NCI-H345 treated with DMSO at 0.1 percent for 48 hours (cell line): Measurements from ENCODE around the gene ATP8B4.

Source experiments
- DNase-seq: peaks from one replicate; lab custom pipeline; 2025; ENCODE audit not compliant: unreplicated experiment; lab: John Stamatoyannopoulos, UW

ATP8B4 gene

DNA sequence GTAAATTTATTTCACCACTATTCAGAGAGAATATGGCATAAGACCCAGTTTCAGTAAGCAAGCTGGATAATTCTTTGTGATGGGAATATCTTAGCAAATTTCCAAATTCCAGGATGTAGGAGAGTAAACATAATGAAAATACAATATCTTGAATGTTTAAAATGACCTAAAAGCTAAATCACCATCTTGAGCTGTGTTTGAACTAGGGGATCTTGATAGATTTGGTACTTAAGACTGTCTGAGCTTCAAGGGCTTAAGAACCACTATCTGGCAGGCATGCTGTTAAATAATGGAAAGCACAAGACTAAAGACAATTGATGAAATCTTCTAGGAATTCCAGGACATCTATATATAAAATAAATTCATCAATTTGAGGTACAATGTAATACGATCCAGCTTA is 217.7 kb downstream of the ATP8B4 start:
- DNase-seq = no peak

DNA sequence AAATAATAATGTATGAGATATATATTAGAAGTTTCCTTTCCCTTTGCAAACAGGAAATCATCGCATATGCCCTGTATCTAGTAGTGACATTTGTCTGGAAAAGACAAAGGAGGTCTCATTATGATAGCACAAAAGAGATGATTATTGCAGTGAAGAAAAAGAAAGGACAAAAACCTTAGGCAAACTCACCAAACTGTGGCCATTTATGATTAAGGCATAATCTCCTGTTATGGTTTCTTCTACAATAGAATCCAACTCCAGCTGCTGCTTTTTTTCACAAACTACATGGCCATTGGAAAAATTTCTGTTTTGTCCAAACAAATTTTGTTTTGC is 218.2 kb downstream of the ATP8B4 start:
- no peak for DNase-seq

DNA sequence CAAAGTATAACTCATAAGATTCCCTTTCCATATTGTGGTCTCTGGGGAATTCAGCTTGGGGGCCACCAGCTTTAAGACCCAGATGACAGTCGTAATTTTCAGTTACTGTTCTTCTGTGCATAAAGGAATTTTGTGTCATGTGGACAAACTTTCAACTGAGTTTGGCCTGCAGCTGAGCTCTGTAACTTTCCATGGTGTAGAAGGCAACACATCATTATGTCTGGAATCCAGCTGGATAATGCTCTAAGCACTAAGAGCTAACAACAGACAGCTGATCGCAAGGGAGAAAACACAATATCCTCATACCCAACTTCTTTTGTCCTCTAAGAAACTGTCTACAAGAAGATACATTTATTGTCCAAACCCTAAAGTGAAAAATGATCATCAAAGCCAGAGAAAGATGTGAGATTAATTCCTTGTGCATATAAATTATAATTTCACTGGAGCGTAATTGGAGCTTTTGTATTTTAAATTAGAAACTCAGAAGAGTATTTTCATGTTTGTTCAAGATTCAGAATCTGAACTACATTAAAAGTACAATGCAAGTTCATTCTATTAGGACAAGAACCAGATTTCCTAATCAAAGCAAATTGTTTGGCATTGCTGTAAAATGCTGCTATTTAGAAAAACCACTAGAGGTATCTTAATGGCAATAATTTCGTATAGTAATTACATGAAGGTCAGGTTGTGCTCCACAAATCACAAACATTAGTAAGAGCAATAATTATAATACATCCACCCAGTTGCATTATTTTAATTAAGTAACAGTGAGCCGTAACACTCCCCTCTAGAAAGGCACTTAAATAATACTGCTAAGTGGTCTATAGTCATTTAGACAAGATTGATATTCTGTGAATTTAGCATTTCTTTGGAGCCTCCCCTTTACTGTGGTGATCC is 218.8 kb downstream of the ATP8B4 start:
- DNase-seq = no peak

DNA sequence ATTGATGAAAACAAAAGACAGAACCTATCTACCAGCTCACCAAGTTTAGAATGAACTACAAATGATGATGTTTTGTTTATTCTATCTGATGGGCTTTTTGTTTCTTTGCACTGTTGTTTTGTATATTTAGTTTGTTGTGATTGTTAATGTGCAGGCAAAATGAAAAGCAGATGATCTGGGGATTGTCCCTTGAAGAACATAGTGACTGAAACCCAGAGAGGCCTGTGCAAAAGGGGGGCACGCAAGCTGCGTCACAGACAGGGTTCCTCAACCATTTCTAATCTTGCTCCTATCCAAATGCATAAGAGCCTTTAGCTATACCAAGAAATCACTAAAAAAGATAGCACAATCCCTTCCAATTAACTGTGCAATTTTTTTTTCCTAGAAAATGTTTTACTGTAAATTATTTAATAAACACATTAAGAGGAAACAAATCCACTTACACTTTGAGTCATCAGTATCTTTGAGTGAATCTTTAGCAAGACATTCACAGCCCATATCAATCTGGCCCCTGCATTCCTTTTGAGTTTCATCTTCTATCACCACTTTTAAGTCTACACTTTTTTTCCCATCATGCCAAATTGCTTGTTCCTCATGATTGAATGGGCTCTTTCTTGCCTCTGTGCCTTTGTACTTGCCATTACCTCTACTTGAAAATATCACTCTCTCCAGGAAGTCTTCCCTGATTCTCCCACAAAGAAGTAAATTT is 220.3 kb downstream of the ATP8B4 start:
- DNase-seq = no peak

DNA sequence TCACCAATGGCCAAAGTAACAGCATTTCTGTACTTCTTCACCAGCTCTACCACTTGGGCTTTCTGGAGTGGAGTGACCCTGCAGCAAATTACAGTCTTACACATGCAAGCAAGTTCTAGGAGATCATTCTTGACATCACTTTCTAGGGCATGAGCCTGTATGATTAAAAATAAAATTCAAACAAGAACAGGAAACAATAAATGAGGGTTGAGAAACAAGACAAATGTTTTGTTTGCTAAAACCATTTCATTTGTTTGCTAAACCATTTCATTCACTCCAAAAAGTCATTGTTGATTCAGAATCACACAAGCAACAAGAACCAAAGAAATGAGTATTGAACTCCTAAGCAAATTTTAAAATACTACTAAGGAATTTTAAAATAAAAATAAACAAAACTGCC is 220.9 kb downstream of the ATP8B4 start:
- no peak for DNase-seq

DNA sequence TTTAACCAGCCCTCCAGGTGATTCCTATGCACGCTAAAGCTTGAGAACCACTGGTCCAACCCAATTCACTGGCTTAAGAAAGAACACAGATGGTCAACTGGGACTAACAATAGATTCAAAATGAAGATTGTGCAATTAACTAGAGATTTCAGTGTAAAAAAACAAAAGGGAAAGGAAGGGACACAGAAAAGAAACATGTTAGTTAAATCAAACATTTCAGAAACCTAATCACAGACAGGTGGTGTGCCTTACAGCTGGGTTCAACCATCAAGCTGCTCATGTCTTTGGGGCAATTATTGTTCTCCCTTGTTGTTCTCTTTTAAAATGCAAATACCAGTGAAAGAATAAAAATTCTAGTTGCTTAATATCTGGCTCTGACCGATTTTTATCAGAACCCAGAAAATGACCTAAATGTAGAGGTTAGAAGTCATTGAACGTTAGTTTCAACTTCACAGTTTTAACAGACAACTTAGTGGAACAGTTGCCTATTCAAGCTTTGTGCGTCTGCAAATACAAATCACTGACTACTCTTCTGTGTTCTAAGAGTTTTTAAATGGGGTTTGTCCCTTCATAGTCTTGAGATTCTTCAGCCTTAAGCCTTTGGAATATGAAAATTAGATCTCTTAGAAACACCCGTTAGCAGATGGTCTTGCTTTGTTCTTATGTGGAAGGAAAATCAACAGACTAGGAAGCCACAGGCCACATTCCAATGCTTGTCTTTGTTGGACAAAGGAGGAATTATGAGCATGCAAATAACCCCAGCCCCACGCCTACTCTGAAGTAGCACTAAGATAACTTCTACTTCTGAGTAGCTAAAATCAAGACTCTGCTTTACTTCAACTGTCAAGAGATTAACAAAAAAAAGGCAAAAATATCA is 223.4 kb downstream of the ATP8B4 start:
- no peak for DNase-seq

DNA sequence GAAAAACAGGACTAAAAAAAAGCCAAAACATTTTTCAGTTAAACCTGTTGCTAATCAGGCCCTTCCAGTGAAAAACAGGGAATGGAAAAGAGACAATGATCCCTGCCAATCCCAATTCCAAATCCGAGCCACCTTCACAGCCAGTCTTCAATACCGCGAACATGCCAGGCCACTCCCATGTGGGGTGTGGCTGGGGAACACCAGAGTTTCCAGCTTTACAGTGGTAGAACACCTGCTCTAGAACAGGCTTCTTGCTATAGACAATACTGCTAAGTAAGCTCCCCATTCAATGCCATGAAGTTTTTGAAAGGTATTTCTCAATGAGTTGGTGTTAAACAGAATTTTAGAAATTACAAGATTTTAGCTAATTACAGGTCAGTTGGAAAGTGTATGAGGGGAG is 228.3 kb downstream of the ATP8B4 start:
- DNase-seq = no peak

DNA sequence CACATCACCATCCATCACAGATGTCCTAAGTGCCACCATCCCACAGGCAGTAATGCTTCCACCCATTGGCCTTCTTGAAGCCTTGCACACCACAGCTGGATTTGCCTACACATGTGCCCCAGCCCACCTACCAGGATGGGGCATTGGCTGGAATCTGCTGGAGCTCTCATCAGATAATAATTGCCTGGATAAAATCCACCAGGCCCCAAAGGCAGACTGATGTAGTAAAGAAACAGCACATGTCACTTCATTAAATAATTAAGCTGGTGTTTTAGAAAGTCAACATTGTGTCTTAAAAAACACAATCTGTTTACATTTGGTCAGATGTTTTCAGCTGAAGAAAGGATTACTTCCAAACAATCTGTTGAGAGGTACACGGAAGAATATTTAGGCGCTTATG is 229.5 kb downstream of the ATP8B4 start:
- DNase-seq = no peak

DNA sequence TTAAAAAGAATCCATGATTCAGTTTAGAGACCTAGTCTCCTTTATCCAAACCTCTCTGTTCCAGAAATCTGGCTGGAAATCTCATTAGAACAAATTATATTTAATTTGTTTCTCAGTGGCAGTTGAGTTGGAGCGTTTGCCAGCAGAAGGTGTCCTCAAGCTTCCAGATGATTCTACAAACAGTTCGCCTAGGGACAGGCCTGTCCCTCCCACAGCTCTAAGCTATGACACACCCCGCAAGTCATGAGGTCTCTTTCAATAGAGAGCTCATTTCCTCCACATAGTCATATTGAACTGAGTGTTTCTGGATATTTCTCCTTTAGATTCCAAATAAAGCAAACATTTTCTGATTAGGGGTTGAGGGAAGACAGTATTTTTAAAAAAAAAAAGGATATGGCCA is 230.3 kb downstream of the ATP8B4 start:
- DNase-seq = no peak

DNA sequence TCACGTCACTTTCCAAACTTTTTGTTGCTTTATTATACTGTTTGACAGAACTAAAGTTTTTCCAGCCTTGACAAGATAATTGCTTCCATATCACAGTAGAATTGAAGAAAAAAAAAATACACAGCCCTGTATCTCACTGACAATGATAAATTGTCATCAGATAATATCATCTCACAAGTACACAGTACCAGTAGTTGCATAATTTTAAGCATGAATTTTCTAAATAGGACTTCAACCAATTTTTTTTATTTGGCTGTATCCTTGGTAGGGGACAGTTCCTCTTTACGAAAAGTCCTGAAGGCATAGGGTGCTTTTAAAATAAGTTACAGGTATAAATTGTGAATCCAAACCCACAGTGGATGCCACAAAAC is 230.7 kb downstream of the ATP8B4 start:
- no peak for DNase-seq

DNA sequence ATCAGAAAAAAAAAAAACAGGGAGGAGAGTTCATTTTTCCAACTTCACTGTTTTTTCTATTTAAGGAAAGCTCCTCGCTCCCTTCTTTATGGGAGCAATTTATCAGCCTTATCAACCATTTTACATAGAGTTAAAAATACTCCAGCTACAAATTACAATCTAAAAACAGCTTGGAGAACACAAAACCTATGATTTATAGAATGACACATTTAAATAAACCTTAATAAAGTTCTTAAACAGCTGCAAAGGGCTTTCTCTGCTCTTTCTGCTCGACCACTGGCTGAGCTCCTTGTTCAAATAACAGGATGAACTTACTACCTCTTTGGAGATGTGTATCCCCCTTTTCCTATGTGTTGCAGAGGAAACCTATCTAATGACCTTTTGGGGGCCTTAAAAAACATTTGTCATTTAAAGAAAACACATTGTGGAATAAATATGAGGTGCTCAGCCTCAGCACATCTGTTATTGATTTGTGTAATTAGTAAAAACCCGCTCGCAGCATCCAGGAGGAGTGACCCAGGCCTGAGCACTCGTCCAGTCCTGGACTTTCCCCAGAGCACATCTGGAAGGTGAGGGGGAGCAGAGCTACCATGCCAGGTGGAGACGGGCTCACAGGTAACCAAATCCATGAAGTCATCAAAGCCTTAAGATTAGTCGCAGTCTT is 231.2 kb downstream of the ATP8B4 start:
- no peak for DNase-seq

DNA sequence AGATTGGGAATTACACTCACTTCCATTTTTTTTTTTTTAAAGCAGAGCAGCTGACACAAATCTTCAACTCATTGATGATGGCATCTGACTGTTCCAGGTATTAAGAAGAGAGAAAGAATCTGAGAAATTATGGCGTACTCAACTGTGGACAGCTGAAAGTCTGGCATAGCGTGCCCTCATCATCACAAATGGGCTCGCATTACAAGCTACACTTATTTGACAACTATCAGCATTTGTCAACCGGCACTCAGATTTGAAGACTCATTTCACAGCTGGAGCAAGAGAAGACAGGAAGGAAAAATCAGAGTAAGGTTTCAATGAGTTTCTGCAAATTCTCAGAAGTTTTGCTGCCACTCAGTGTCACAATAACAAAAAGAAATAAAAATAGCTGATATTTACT is 235.9 kb downstream of the ATP8B4 start:
- no peak for DNase-seq

DNA sequence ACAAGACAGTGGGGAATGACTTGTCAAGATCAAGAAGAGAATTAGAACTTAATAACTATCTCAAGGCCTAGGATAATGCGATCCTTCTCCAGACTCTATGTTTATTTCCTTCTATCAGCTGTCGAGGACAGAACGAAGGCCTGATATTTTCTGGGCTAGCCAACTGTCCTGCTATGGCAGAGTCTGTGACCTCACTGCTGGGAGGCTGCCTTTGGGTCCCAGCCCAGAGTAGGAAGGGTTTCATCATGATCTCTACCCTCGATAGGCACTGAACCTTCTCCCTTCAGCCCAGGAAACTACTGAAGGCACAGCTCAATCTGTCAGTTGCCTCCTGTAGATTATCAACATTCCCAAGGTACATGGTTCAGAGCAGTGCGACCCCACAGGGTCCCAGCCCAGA is 237.2 kb downstream of the ATP8B4 start:
- DNase-seq = no peak

DNA sequence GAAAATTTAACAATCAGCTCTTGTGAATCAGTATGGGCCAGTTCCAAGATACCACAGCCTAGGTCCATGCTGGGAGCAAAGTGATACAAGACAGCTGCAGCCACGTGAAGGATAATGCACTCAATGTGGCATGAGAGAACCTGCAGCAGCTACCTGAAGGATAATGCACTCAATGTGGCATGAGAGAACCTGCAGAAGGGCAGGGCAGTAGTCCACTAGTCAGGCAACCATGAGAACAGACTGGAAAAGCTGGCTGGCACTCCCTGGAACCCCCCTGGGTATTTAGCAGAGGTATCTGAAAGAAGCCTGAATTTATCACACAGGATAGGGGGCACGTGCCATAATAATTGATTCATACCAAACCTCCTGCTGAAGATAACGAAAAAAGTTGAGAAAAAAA is 237.6 kb downstream of the ATP8B4 start:
- no peak for DNase-seq

DNA sequence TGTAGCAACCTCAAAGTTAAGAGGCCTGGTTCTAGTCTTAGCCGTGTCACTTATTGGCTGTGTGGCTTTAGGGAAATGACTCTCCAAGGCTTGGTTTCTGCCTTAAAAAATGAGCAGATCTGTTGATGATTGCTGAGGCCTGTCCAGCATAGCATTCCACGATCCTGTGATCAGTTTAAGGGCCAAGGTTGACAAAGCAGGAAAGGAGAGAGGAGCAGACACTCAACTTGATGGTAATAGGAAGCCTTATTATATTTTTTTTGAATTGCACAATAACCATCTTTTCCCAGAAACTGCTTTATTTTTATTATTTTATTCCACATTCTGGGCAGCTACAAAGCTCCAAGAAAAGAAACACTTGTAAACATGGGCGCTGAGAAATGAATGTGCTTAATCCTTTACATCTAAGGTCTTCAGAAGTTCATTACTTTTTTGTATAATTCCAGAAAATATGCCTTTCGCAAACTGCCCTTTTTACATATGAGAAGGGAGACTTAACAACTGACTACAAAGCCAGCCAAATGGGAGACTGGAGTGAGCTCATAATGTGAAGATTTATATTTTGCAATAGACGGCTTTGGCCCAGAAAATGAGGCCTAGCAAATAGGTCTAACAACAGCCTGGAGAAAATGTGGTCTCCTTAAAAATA is 241.0 kb downstream of the ATP8B4 start:
- DNase-seq = no peak

DNA sequence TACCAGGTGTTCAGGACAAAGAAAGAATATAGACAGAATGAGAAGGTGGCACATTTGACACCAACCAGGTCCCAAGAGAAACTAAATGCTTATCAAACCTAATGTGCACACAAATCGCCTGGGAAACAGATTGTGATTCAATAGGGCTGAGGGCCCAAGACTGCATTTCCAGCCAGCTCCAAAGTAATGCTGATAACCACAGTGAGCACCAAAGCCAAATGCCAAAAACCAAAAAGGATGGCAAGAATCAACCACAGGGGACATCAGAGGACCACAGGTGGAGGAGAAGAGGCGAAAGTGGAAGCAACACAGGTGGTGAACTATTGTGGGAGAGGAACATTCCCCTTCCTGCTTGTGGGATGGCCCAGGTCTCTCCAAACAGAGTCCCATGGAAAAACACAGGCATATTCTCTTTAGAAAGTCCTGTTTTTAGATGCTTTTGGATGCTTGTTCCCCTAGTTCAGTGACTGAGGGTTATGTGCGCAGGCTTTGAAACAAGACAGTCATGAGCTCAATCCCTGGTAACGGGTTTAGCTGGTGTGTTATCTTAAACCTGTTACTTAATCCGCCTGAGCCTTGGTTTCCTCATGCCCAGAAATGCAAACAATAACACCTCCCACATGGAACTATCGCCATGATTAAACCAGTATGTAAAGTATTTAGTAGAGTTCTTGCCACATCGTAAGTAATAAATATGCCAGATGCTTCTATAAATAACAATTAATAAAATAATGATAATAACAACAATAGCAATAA is 241.7 kb downstream of the ATP8B4 start:
- DNase-seq = no peak

DNA sequence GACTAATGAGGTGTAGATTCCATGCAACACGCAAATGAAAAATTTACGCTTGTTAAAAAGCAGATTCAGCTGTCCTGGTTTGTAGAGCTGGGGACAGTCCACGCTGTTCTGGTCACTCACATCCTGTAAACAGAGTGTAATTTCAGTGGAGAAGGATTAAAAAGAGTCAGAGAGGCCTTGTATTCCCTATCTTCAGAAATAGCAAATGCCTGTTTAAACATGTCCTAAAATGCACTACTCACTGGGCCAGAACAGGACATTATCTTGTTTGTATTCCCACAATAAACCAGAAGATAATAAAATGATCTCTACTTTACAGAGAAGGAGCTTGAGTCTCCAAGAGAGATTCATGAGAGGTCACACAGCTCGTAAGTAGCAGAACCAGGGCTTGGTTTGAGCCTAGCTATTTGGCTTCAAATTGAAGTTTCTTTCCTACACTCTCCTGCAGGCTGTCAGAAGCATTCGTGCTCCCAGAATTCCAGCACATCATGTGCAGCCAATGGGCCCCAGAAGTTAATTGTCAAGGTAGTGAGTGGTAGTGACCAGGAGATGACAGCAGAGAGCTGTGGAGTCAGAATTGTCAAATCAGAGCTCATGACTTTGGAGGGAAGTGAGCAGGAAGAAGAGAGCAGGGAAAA is 242.5 kb downstream of the ATP8B4 start:
- DNase-seq = no peak

DNA sequence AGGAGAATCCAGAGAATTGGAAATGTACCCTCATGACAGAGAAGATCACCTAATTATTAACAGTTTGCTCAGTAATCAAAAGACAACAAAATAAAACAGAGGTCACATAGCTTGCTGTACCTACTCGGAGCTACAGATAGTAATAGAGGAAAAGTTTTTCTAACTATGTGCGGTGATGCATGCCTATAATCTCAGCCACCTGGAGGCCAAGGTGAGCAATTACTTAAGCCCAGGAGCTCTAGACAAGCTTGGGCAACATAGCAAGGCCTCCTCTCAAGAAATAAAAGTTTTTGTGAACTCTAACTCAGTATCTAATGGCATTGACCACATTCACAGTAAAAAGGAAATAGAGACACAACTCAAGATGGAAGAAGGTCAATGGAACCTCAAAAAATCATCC is 243.6 kb downstream of the ATP8B4 start:
- no peak for DNase-seq

DNA sequence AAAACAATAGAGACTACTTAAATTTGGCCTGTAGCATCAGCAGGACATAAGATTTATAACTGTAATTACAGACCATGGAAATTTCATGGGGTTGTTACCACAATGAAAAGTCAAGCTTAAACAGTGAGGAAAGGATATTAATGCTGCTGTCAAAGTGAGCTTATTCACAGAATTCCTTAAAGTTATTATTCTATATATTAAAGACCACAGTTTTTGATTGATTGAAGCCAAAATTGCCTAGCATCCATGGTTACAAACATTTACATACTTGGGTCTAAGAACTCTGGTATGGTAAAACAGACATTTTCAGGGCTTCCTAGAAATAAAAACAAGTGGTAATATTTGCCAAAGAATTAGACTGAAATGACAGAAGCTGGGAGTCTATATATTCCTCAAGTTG is 248.6 kb downstream of the ATP8B4 start:
- no peak for DNase-seq

DNA sequence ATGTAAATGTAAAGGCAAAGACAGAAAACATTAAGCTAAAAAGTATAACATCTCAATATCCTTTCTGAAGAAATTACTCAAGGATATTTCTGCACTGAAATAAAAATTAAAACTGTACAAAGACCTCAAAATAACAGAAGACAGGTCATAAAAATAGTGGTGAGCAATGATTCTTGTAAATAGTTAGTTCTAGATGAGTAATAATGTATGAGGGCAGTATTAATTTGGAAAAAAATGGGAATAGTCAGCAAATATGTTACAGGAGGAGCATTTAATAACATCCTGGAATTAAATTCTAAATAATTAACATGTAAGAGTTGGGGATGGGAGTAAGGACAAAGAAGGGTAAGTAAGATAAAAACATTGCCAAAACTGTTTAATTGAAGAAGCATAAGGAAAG is 250.7 kb downstream of the ATP8B4 start:
- DNase-seq = no peak
